ENCODE results near the gene POGZ. TPM values are rescaled to one million over a fixed set of nuclear protein-coding genes. Genes with fewer than 3 reads are reported as not detected.

POGZ gene
- total RNA-seq, 1 experiment from 2014 or later, result 80.6 TPM

DNA sequence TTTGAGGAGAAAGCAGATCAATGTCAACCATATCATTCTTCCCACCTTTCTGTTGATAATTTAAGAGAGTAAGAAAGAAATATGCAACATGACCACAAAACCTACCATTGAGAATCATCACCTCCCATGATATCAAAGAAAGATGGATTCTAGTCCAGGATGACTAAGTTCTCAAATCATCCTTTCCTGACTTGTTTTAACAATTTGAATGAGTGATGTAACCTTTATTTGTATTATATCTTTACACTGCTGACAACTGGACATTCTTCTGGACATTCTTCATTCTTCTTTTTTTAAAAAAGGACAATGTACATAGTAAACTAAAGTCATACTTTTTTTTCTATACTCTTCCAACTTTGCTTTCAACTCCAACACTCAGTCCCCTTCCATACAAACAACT, 50.4 kb downstream of the POGZ start (continued):
- no peak for TF ChIP-seq YY1 (IDR thresholded peaks at IDR 0.05; ENCODE audit: extremely low read depth, insufficient replicate concordance, low read depth, low read length)

DNA sequence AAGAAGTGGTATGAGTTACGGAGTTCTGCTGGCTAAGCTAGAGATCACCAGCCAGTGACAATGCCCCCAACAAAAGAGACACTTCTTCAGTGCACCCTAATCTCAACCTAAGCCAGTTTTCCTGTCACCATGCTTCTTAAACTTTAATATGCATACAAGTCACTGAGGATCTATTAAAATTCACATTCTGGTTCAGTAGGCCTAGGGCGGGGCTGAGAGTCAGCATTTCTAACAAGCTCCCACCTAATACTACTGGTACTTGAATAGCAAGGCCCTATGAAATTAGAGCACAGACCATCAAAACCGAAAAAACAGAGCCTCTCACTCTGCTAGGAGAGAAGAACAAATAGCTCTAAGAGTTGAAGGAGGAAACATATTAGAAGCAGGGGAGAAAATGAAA, 52.0 kb downstream of the POGZ start:
- H3K36me3 ChIP-seq (ENCODE audit: control insufficient read depth in 1 of 2, insufficient read depth in 2 of 2, low read length in 2 of 2), result peaks cover 46 to 64% of the 10 kb centered on the region in 2 experiments

DNA sequence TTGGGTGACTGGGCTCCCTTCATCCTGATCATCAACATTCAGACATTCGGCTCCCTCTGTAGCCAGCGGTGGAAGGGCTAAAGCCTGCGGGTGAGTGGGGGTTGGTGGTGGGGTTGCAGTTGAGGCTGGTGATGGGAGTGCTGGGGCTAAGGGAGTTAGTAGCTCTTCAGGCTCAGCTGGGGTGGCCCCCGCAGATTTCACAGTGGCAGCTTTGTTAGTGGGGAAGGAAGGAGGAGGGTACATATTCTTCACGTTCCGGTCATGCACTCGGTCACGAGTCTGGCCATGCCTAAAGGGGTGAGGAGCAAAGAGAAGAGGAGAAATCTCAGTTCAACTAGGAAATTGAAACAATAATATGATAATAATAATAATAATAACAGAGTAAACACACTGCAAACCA, 53.1 kb downstream of the POGZ start:
- ATAC-seq (no peak), DNase-seq (ENCODE audit: low read depth, low spot score) (no peak)
- H3K27me3 ChIP-seq (ENCODE audit: insufficient read depth, low read length), result no peaks in the 10 kb centered on the region
- peaks cover 0 to 6% of the 10 kb centered on the region in 2 experiments; a peak in 1 of 4 replicates for H3K4me1 ChIP-seq (ENCODE audit: control insufficient read depth in 1 of 2, insufficient read depth in 2 of 2, low read length in 2 of 2)
- no peak for TF ChIP-seq POLR2AphosphoS5 (IDR thresholded peaks at IDR 0.05; ENCODE audit: low read depth, low read length)
- no peak for TF ChIP-seq TCF7L2 (IDR thresholded peaks at IDR 0.05; ENCODE audit: borderline replicate concordance, extremely low read depth, insufficient read depth, insufficient read length)
- TF ChIP-seq CEBPB (IDR thresholded peaks at IDR 0.05; ENCODE audit: low read depth), result no peak
- no peak for TF ChIP-seq POLR2A (IDR thresholded peaks at IDR 0.05; ENCODE audit: borderline replicate concordance, extremely low read depth, insufficient read depth, insufficient read length)
- no peak for TF ChIP-seq ELF1 (IDR thresholded peaks at IDR 0.05; ENCODE audit: borderline replicate concordance, low read depth)
- TF ChIP-seq, protein P1, sequence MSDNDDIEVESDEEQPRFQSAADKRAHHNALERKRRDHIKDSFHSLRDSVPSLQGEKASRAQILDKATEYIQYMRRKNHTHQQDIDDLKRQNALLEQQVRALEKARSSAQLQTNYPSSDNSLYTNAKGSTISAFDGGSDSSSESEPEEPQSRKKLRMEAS (IDR thresholded peaks at IDR 0.05), result no peak
- TF ChIP-seq SRF (IDR thresholded peaks at IDR 0.05; ENCODE audit: low read depth), result no peak
- no peak for TF ChIP-seq RAD21 (IDR thresholded peaks at IDR 0.05; ENCODE audit: low read depth)
- TF ChIP-seq YY1 (IDR thresholded peaks at IDR 0.05; ENCODE audit: extremely low read depth, insufficient replicate concordance, low read depth, low read length), result no peak
- no peak overlapping the region for H2AFZ ChIP-seq (ENCODE audit: low read depth, low read length, poor library complexity, severe bottlenecking)
- no peaks in the 10 kb centered on the region for H3K9me3 ChIP-seq (ENCODE audit: control insufficient read depth in 1 of 2, insufficient read depth in 1 of 2, low read depth in 1 of 2, low read length in 2 of 2)
- H4K20me1 ChIP-seq (ENCODE audit: insufficient read depth), result no peaks in the 10 kb centered on the region
- H3K9me2 ChIP-seq (ENCODE audit: insufficient read depth), result no peaks in the 10 kb centered on the region
- H3K36me3 ChIP-seq (ENCODE audit: control insufficient read depth in 1 of 2, insufficient read depth in 2 of 2, low read length in 2 of 2), result peaks cover 53 to 61% of the 10 kb centered on the region in 2 experiments
- ChIA-PET RAD21 (ENCODE audit: low non-redundant PET in 1 of 2, low total read pairs in 2 of 2, uncharacterized antibody in 2 of 2, unreplicated experiment in 2 of 2) (no interaction called here), CTCF (no interaction called here), POLR2A (no interaction called here)
- H3K27ac ChIP-seq (ENCODE audit: low read depth, low read length), result no peak overlapping the region
- intact Hi-C loops (cut with micrococcal nuclease), result no loop called here
- H3K9ac ChIP-seq (ENCODE audit: low read length), result no peak overlapping the region
- peaks cover 8% of the 10 kb centered on the region; the same call in 1 of the 2 replicates for H3K79me2 ChIP-seq (ENCODE audit: insufficient read depth, low read length)
- BruUV-seq (replicated peaks), result no TSS peak
- H3K4me3 ChIP-seq (replicated peaks in 1 of 2; ENCODE audit: low read depth in 1 of 2, low read length in 2 of 2), result no peak overlapping the region
- H3K4me2 ChIP-seq (ENCODE audit: low read length), result no peak overlapping the region

More for the DNA sequence above, 52.0 kb downstream of the POGZ start:
- H3K9me2 ChIP-seq (ENCODE audit: insufficient read depth), result no peaks in the 10 kb centered on the region
- no TSS peak for BruUV-seq (replicated peaks)
- no peak overlapping the region for H3K9ac ChIP-seq (ENCODE audit: low read length)
- no peak overlapping the region for H3K4me2 ChIP-seq (ENCODE audit: low read length)
- no peaks in the 10 kb centered on the region for H4K20me1 ChIP-seq (ENCODE audit: insufficient read depth)
- DNase-seq (ENCODE audit: low read depth, low spot score), result no peak
- H3K4me3 ChIP-seq (replicated peaks in 1 of 2; ENCODE audit: low read depth in 1 of 2, low read length in 2 of 2), result no peak overlapping the region
- CTCF ChIA-PET, result no interaction called here
- TF ChIP-seq SIN3A (IDR thresholded peaks at IDR 0.05; ENCODE audit: low read depth) (no peak), RAD21 (IDR thresholded peaks at IDR 0.05; ENCODE audit: low read depth) (no peak), FOSL1 (IDR thresholded peaks at IDR 0.05; ENCODE audit: low read depth) (no peak), EZH2 (IDR thresholded peaks at IDR 0.05) (no peak), EGR1 (IDR thresholded peaks at IDR 0.05; ENCODE audit: low read depth) (no peak), POLR2AphosphoS5 (IDR thresholded peaks at IDR 0.05; ENCODE audit: low read depth, low read length) (no peak), TCF7L2 (IDR thresholded peaks at IDR 0.05; ENCODE audit: borderline replicate concordance, extremely low read depth, insufficient read depth, insufficient read length) (no peak), SRF (IDR thresholded peaks at IDR 0.05; ENCODE audit: low read depth) (no peak), JUND (IDR thresholded peaks at IDR 0.05) (no peak), YY1 (IDR thresholded peaks at IDR 0.05; ENCODE audit: extremely low read depth, insufficient replicate concordance, low read depth, low read length) (no peak), ZFX (IDR thresholded peaks at IDR 0.05) (no peak)
- intact Hi-C loops (cut with micrococcal nuclease), result no loop called here
- H3K27me3 ChIP-seq (ENCODE audit: insufficient read depth, low read length), result no peaks in the 10 kb centered on the region
- no peak for ATAC-seq
- H3K79me2 ChIP-seq (ENCODE audit: insufficient read depth, low read length), result no peaks in the 10 kb centered on the region
- no peaks in the 10 kb centered on the region for H3K4me1 ChIP-seq (ENCODE audit: control insufficient read depth in 1 of 2, insufficient read depth in 2 of 2, low read length in 2 of 2)
- no peaks in the 10 kb centered on the region for H3K9me3 ChIP-seq (ENCODE audit: control insufficient read depth in 1 of 2, insufficient read depth in 1 of 2, low read depth in 1 of 2, low read length in 2 of 2)
- POLR2A ChIA-PET, result no interaction called here
- no peak overlapping the region for H2AFZ ChIP-seq (ENCODE audit: low read depth, low read length, poor library complexity, severe bottlenecking)
- RAD21 ChIA-PET (ENCODE audit: low non-redundant PET in 1 of 2, low total read pairs in 2 of 2, uncharacterized antibody in 2 of 2, unreplicated experiment in 2 of 2), result no interaction called here
- no peak overlapping the region for H3K27ac ChIP-seq (ENCODE audit: low read depth, low read length)

All from HCT116 (cell line).